CD4-positive, alpha-beta memory T cell (primary cell): ENCODE measurements around the gene FKBP6. TPM values are rescaled to one million over a fixed set of nuclear protein-coding genes. Genes with fewer than 3 reads are reported as not detected.
A peak's percentile ranks its signal among the peaks of the same experiment; 100 is the strongest.
"Not testable (repeated sequence)": the region's sequence is repeated elsewhere in the genome, so short reads cannot be mapped to it uniquely, and the experiment has no call there.

Source experiments
- CTCF ChIA-PET: fragments of 350-600 bp; sonication (Branson Sonifier 250); formaldehyde crosslinking; loops from one replicate; lab custom pipeline; 2021; ENCODE audit warnings: inconsistent platforms; ENCODE audit not compliant: partially characterized antibody; lab: Charles Lee
- POLR2A ChIA-PET: fragments of 350-600 bp; sonication (Branson Sonifier 250); formaldehyde crosslinking; loops from one replicate; lab custom pipeline; 2021; ENCODE audit not compliant: partially characterized antibody; lab: Charles Lee
- DNase-seq, 5 donors: peaks; one replicate each; pipeline versions ENCODE4 v3.0.0 to v3.0.0-alpha.2; 2020 to 2022; ENCODE audit warnings: mixed read lengths in 1 of 5
- H3K27ac ChIP-seq: one replicate; pipeline ENCODE4 v1.7.0; 2013; ENCODE audit warnings: low read depth, low read length
- H3K27me3 ChIP-seq: 2 replicates; pipeline ENCODE4 v1.7.0; 2013; ENCODE audit warnings: mild to moderate bottlenecking, low read length, moderate library complexity; ENCODE audit not compliant: insufficient read depth
- H3K36me3 ChIP-seq: 2 replicates; pipeline ENCODE4 v1.7.0; 2013; ENCODE audit warnings: mild to moderate bottlenecking, low read length, moderate library complexity; ENCODE audit not compliant: insufficient read depth
- H3K4me1 ChIP-seq: 2 replicates; pipeline ENCODE4 v1.7.0; 2013; ENCODE audit warnings: mild to moderate bottlenecking, low read length, moderate library complexity; ENCODE audit not compliant: insufficient read depth
- H3K4me3 ChIP-seq, 2 donors: one replicate each; pipeline ENCODE4 v1.7.0; 2013; ENCODE audit warnings: low read length in 2 of 2, mild to moderate bottlenecking in 1 of 2
- H3K9me3 ChIP-seq, 2 donors: one replicate each; pipeline ENCODE4 v1.7.0; 2013; ENCODE audit warnings: low read length in 2 of 2, control low read depth in 1 of 2; ENCODE audit not compliant: control insufficient read depth in 1 of 2
- H3K27ac Mint-ChIP-seq, 7 donors: one replicate each; pipeline ENCODE4 v1.8.0; 2020 to 2021; ENCODE audit warnings: mixed read lengths in 7 of 7, mild to moderate bottlenecking in 6 of 7, inconsistent platforms in 3 of 7, moderate library complexity in 3 of 7
- H3K27me3 Mint-ChIP-seq, 2 donors: one replicate each; pipeline ENCODE4 v1.8.0; 2020 to 2021; ENCODE audit warnings: mixed read lengths in 2 of 2
- H3K36me3 Mint-ChIP-seq, 2 donors: one replicate each; pipeline ENCODE4 v1.8.0; 2020 to 2021; ENCODE audit warnings: mixed read lengths in 2 of 2, inconsistent platforms in 1 of 2, mild to moderate bottlenecking in 1 of 2
- H3K4me1 Mint-ChIP-seq, 4 donors: one replicate each; pipeline ENCODE4 v1.8.0; 2020 to 2021; ENCODE audit warnings: mixed read lengths in 4 of 4, mild to moderate bottlenecking in 1 of 4
- H3K4me3 Mint-ChIP-seq, 8 donors: one replicate each; pipeline ENCODE4 v1.8.0; 2020 to 2021; ENCODE audit warnings: mixed read lengths in 8 of 8, mild to moderate bottlenecking in 7 of 8, moderate library complexity in 6 of 8, inconsistent platforms in 3 of 8
- H3K9me3 Mint-ChIP-seq, 8 donors: one replicate each; pipeline ENCODE4 v1.8.0; 2020 to 2021; ENCODE audit warnings: mixed read lengths in 8 of 8, mild to moderate bottlenecking in 5 of 8, inconsistent platforms in 3 of 8, moderate library complexity in 1 of 8
- intact Hi-C: fragments of 100-400 bp; cut with micrococcal nuclease; formaldehyde crosslinking; loops from one replicate; pipeline ENCODE4 v1.15.1; 2023
- polyA plus RNA-seq, 2 donors: library from polyadenylated mRNA; unstranded; fragments of 300-500 nt; fragmentation: Illumina TruSeq; gene quantifications; one replicate each; pipeline ENCODE4 v1.2.3, GENCODE V29; 2021
- total RNA-seq, 2 experiments: library from RNA; stranded (reverse); gene quantifications; one replicate each; pipeline ENCODE4 v1.2.3, GENCODE V29; 2021

FKBP6 gene
- total and polyA plus RNA-seq, 4 experiments from 2014 or later: not detected

GRCh38 chr7:73356159-73356558 is 28.2 kb downstream of the FKBP6 start:
- POLR2A ChIA-PET: no interaction called here
- CTCF ChIA-PET: interaction anchor here (0.8 kb wide), 1 partner anchor 42 kb away, joined by 3 read pairs; no protein-coding TSS in a partner anchor
- H3K4me3 Mint-ChIP-seq: no peak overlapping the region
- Histone ChIP-seq H3K27me3 (no peaks in the 10 kb centered on the region), H3K36me3 (no peaks in the 10 kb centered on the region), H3K4me3 (no peak overlapping the region), H3K4me1 (no peaks in the 10 kb centered on the region), H3K9me3 (no peaks in the 10 kb centered on the region), H3K27ac (no peak overlapping the region)
- no peaks in the 10 kb centered on the region for H3K4me1 Mint-ChIP-seq
- no peak for DNase-seq
- H3K9me3 Mint-ChIP-seq: peaks cover 0 to 12% (median 0%) of the 10 kb centered on the region in 8 donors
- no peaks in the 10 kb centered on the region for H3K36me3 Mint-ChIP-seq
- intact Hi-C loops: no loop called here
- peaks cover 7% of the 10 kb centered on the region in 2 donors for H3K27me3 Mint-ChIP-seq
- no peak overlapping the region for H3K27ac Mint-ChIP-seq

- ChIA-PET POLR2A (no interaction called here), CTCF (no interaction called here)
- H3K36me3 Mint-ChIP-seq: no peaks in the 10 kb centered on the region
- peak overlapping the region in 2 of 7 donors; percentile 7 to 18 for H3K27ac Mint-ChIP-seq
- Histone ChIP-seq H3K9me3 (no peaks in the 10 kb centered on the region), H3K27me3 (no peaks in the 10 kb centered on the region), H3K36me3 (no peaks in the 10 kb centered on the region), H3K4me3 (no peak overlapping the region), H3K27ac (no peak overlapping the region), H3K4me1 (no peaks in the 10 kb centered on the region)
- intact Hi-C loops: no loop called here
- no peak for DNase-seq
- H3K4me3 Mint-ChIP-seq: peak overlapping the region in 1 of 8 donors; percentile 51
- peaks cover 0 to 3% (median 0%) of the 10 kb centered on the region in 8 donors for H3K9me3 Mint-ChIP-seq
- no peaks in the 10 kb centered on the region for H3K4me1 Mint-ChIP-seq
- H3K27me3 Mint-ChIP-seq: peaks cover 7 to 8% of the 10 kb centered on the region in 2 donors
Observed at GRCh38 chr7:73358590-73359275, 30.8 kb downstream of the FKBP6 start.

DNA sequence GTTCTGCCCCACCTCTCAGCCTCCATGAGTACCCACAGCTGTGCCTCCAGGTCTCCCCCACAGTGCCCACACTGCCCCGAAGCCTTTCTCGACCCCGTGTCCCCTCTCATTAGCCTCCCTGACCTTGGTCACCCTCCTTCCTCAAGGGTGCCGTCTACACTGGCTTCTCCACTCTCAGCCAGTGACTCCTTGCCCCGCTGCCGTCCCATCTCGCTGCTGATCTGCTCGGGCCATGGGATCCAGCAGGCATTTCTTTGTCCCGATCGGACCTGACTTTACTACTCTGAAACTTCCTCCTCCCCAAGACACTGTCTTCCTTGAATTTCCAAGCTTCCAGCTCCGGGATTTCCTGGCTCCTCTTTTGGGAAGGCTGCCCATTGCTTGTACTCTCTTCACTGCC is 31.3 kb downstream of the FKBP6 start:
- no peaks in the 10 kb centered on the region for H3K4me1 Mint-ChIP-seq
- CTCF ChIA-PET: no interaction called here
- H3K9me3 ChIP-seq: no peaks in the 10 kb centered on the region
- H3K4me3 Mint-ChIP-seq: no peak overlapping the region
- H3K4me3 ChIP-seq: no peak overlapping the region
- DNase-seq: no peak
- peaks cover 0 to 3% (median 0%) of the 10 kb centered on the region in 8 donors for H3K9me3 Mint-ChIP-seq
- no peaks in the 10 kb centered on the region for H3K27me3 ChIP-seq
- no peaks in the 10 kb centered on the region for H3K4me1 ChIP-seq
- H3K36me3 Mint-ChIP-seq: no peaks in the 10 kb centered on the region
- H3K27ac ChIP-seq: no peak overlapping the region
- peak overlapping the region in 1 of 7 donors; percentile 18 for H3K27ac Mint-ChIP-seq
- H3K36me3 ChIP-seq: no peaks in the 10 kb centered on the region
- intact Hi-C loops: no loop called here
- peaks cover 7 to 8% of the 10 kb centered on the region in 2 donors for H3K27me3 Mint-ChIP-seq
- POLR2A ChIA-PET: no interaction called here

GRCh38 chr7:73359746-73360375 is 31.9 kb downstream of the FKBP6 start:
- Mint-ChIP-seq H3K27ac (no peak overlapping the region), H3K27me3 (peaks cover 7 to 8% of the 10 kb centered on the region in 2 donors), H3K36me3 (no peaks in the 10 kb centered on the region), H3K9me3 (peaks cover 0 to 3% (median 0%) of the 10 kb centered on the region in 8 donors), H3K4me3 (no peak overlapping the region), H3K4me1 (no peaks in the 10 kb centered on the region)
- no peaks in the 10 kb centered on the region for H3K36me3 ChIP-seq
- no peaks in the 10 kb centered on the region for H3K9me3 ChIP-seq
- intact Hi-C loops: no loop called here
- H3K27ac ChIP-seq: no peak overlapping the region
- no peaks in the 10 kb centered on the region for H3K27me3 ChIP-seq
- no peak overlapping the region for H3K4me3 ChIP-seq
- no peaks in the 10 kb centered on the region for H3K4me1 ChIP-seq
- POLR2A ChIA-PET: no interaction called here
- no peak for DNase-seq
- CTCF ChIA-PET: no interaction called here

DNA sequence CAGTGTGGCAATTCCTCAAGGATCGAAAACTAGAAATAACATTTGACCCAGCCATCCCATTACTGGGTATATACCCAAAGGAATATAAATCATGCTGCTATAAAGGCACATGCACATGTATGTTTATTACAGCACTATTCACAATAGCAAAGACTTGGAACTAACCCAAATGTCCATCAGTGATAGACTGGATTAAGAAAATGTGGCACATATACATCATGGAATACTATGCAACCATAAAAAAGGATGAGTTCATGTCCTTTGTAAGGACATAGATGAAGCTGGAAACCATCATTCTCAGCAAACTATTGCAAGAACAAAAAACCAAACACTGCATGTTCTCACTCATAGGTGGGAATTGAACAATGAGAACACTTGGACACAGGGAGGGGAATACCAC is 32.6 kb downstream of the FKBP6 start:
- H3K4me3 ChIP-seq, H3K9me3 Mint-ChIP-seq, intact Hi-C loops, H3K4me3 Mint-ChIP-seq, H3K4me1 Mint-ChIP-seq, POLR2A ChIA-PET, H3K36me3 ChIP-seq, H3K9me3 ChIP-seq, DNase-seq, H3K4me1 ChIP-seq, CTCF ChIA-PET, H3K27me3 Mint-ChIP-seq, H3K27me3 ChIP-seq, H3K27ac ChIP-seq, H3K27ac Mint-ChIP-seq, H3K36me3 Mint-ChIP-seq: not testable (repeated sequence)

DNA sequence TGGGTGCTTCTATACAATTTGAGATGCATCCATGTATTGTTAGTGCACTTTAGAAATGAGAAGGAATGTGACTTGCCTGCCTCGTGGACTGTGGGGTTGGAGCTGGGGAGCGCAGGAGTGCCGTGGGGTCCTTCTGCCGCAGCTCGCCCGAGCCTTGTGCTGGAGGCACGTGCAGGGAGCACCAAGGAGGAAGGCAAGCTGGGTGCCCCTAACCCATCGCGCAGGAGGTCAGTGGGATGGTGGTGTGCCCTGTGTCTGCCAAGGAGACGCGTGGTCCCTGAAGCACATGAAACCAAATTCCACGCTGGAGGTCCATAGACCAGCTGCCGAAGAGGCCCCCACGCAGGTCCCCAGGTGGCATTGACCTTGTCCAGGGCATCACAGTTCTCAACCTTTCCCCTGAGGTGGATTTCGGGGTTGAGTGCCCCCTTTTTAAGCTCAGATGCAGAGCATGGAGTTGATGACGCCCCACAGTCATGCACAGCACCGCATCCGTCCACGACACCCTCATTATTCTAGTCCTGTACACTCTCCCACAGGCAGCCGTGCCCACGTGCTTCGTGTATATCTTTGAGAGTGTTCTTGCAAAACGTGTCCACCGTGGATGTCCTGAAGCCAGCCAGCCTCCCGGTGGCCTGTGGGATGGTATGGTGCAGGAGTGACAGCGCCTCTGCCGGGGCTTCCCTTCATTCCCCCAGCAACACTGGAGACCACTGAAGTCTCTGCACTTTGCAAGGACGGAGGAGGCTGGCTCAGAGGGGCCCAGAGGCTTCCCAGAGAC is 35.5 kb downstream of the FKBP6 start:
- no peaks in the 10 kb centered on the region for H3K36me3 Mint-ChIP-seq
- DNase-seq: no peak
- POLR2A ChIA-PET: no interaction called here
- Histone ChIP-seq H3K9me3 (no peaks in the 10 kb centered on the region), H3K36me3 (no peaks in the 10 kb centered on the region), H3K4me3 (no peak overlapping the region), H3K27ac (no peak overlapping the region), H3K27me3 (no peaks in the 10 kb centered on the region), H3K4me1 (no peaks in the 10 kb centered on the region)
- intact Hi-C loops: no loop called here
- H3K4me1 Mint-ChIP-seq: peaks cover 0 to 4% (median 0%) of the 10 kb centered on the region in 4 donors
- no peak overlapping the region for H3K27ac Mint-ChIP-seq
- no peak overlapping the region for H3K4me3 Mint-ChIP-seq
- H3K27me3 Mint-ChIP-seq: peaks cover 6 to 8% of the 10 kb centered on the region in 2 donors
- CTCF ChIA-PET: no interaction called here
- peaks cover 0 to 3% (median 0%) of the 10 kb centered on the region in 8 donors for H3K9me3 Mint-ChIP-seq

- Mint-ChIP-seq H3K4me1 (peaks cover 0 to 4% (median 0%) of the 10 kb centered on the region in 4 donors), H3K27ac (no peak overlapping the region), H3K9me3 (peaks cover 0 to 3% (median 0%) of the 10 kb centered on the region in 8 donors), H3K4me3 (no peak overlapping the region), H3K27me3 (peaks cover 6 to 7% of the 10 kb centered on the region in 2 donors), H3K36me3 (no peaks in the 10 kb centered on the region)
- no peak for DNase-seq
- ChIA-PET CTCF (no interaction called here), POLR2A (no interaction called here)
- Histone ChIP-seq H3K4me3 (no peak overlapping the region), H3K9me3 (no peaks in the 10 kb centered on the region), H3K36me3 (no peaks in the 10 kb centered on the region), H3K4me1 (no peaks in the 10 kb centered on the region), H3K27me3 (no peaks in the 10 kb centered on the region), H3K27ac (no peak overlapping the region)
- intact Hi-C loops: no loop called here
Observed at GRCh38 chr7:73364006-73364728, 36.2 kb downstream of the FKBP6 start.
